H9 (cell line): ENCODE results near the gene SLC17A2. TPM values are rescaled to one million over a fixed set of nuclear protein-coding genes. Genes with fewer than 3 reads are reported as not detected.

ENCODE experiments used
- DNase-seq: peaks from one replicate; pipeline ENCODE4 v3.0.0-alpha.2; 2017
- H2AFZ ChIP-seq: one replicate; pipeline ENCODE4 v1.6.1; 2013; ENCODE audit warnings: mild to moderate bottlenecking, low read length, control low read depth, moderate library complexity
- H2AK5ac ChIP-seq: 2 replicates; pipeline ENCODE4 v1.6.1; 2013; ENCODE audit warnings: low read length, control low read depth, mixed read lengths; ENCODE audit not compliant: insufficient read length
- H2BK120ac ChIP-seq: one replicate; pipeline ENCODE4 v1.6.1; 2013; ENCODE audit warnings: low read depth, mild to moderate bottlenecking, low read length, control low read depth, inconsistent platforms; ENCODE audit not compliant: poor library complexity, severe bottlenecking
- H2BK12ac ChIP-seq: 2 replicates; pipeline ENCODE4 v1.6.1; 2013; ENCODE audit warnings: low read length, control low read depth, mixed read lengths, low read depth; ENCODE audit not compliant: insufficient read length
- H2BK15ac ChIP-seq: 2 replicates; pipeline ENCODE4 v1.6.1; 2013; ENCODE audit warnings: low read depth, low read length, control low read depth
- H2BK20ac ChIP-seq: one replicate; pipeline ENCODE4 v1.6.1; 2013; ENCODE audit warnings: low read depth, mild to moderate bottlenecking, low read length, control low read depth, inconsistent platforms; ENCODE audit not compliant: poor library complexity, severe bottlenecking
- H2BK5ac ChIP-seq: 2 replicates; pipeline ENCODE4 v1.6.1; 2013; ENCODE audit warnings: low read length, control low read depth, mixed read lengths; ENCODE audit not compliant: insufficient read length
- H3K14ac ChIP-seq: 2 replicates; pipeline ENCODE4 v1.6.1; 2013; ENCODE audit warnings: low read length, control low read depth; ENCODE audit not compliant: insufficient read depth
- H3K18ac ChIP-seq: 2 replicates; pipeline ENCODE4 v1.6.1; 2013; ENCODE audit warnings: low read depth, mild to moderate bottlenecking, mixed read lengths, low read length, control low read depth; ENCODE audit not compliant: insufficient read length
- H3K23ac ChIP-seq: 2 replicates; pipeline ENCODE4 v1.6.1; 2013; ENCODE audit warnings: low read length, control low read depth, mixed read lengths, low read depth; ENCODE audit not compliant: insufficient read length
- H3K23me2 ChIP-seq: 2 replicates; pipeline ENCODE4 v1.6.1; 2013; ENCODE audit warnings: low read depth, mild to moderate bottlenecking, mixed read lengths, low read length, control low read depth; ENCODE audit not compliant: insufficient read length, poor library complexity, severe bottlenecking
- H3K27ac ChIP-seq: 2 replicates; pipeline ENCODE4 v1.5.1; 2013; ENCODE audit warnings: low read length, control low read depth, mixed read lengths, low read depth; ENCODE audit not compliant: insufficient read length
- H3K27me3 ChIP-seq: 2 replicates; pipeline ENCODE4 v1.6.1; 2013; ENCODE audit warnings: low read length, control low read depth, inconsistent platforms; ENCODE audit not compliant: insufficient read depth
- H3K4ac ChIP-seq: 2 replicates; pipeline ENCODE4 v1.6.1; 2013; ENCODE audit warnings: low read depth, mild to moderate bottlenecking, control low read depth, inconsistent platforms, low read length, moderate library complexity
- H3K4me1 ChIP-seq: 2 replicates; pipeline ENCODE4 v1.6.1; 2013; ENCODE audit warnings: low read length, control low read depth, inconsistent platforms; ENCODE audit not compliant: insufficient read depth
- H3K4me2 ChIP-seq: 2 replicates; pipeline ENCODE4 v1.6.1; 2013; ENCODE audit warnings: low read length, control low read depth, mixed read lengths; ENCODE audit not compliant: insufficient read length, insufficient read depth
- H3K56ac ChIP-seq: 2 replicates; pipeline ENCODE4 v1.6.1; 2013; ENCODE audit warnings: low read depth, mild to moderate bottlenecking, mixed read lengths, low read length, control low read depth; ENCODE audit not compliant: insufficient read length
- H3K79me1 ChIP-seq: 2 replicates; pipeline ENCODE4 v1.6.1; 2013; ENCODE audit warnings: low read depth, mild to moderate bottlenecking, moderate library complexity, low read length, control low read depth, inconsistent platforms; ENCODE audit not compliant: insufficient read depth, poor library complexity, severe bottlenecking
- H3K79me2 ChIP-seq: 2 replicates; pipeline ENCODE4 v1.6.1; 2013; ENCODE audit warnings: low read length, control low read depth, inconsistent platforms; ENCODE audit not compliant: insufficient read depth
- H3K9ac ChIP-seq: 2 replicates; pipeline ENCODE4 v1.6.1; 2013; ENCODE audit warnings: low read length, control low read depth, mixed read lengths; ENCODE audit not compliant: insufficient read length; ENCODE audit errors: extremely low read depth
- H3K9me3 ChIP-seq: one replicate; pipeline ENCODE4 v1.6.1; 2013; ENCODE audit warnings: low read depth, low read length, inconsistent platforms; ENCODE audit not compliant: control insufficient read depth
- H3T11ph ChIP-seq: one replicate; pipeline ENCODE4 v1.6.1; 2013; ENCODE audit warnings: mild to moderate bottlenecking, low read length, control low read depth, inconsistent platforms
- H4K20me1 ChIP-seq: one replicate; pipeline ENCODE4 v1.6.1; 2013; ENCODE audit not compliant: control insufficient read depth, insufficient read length, insufficient read depth
- H4K5ac ChIP-seq: 2 replicates; pipeline ENCODE4 v1.6.1; 2013; ENCODE audit warnings: low read depth, mild to moderate bottlenecking, mixed read lengths, low read length, control low read depth; ENCODE audit not compliant: insufficient read length
- H4K8ac ChIP-seq: replicated peaks from 2 replicates; pipeline ENCODE4 v1.6.1; 2013; ENCODE audit warnings: low read length, control low read depth, mixed read lengths, low read depth; ENCODE audit not compliant: insufficient read length
- H4K91ac ChIP-seq: 2 replicates; pipeline ENCODE4 v1.6.1; 2013; ENCODE audit warnings: low read depth, mild to moderate bottlenecking, moderate library complexity, mixed read lengths, low read length, control low read depth; ENCODE audit not compliant: insufficient read length
- H3K27ac Mint-ChIP-seq, 3 experiments: 2 replicates in 2 of 3; 3 replicates in 1 of 3; pipeline ENCODE4 v1.8.0; 2020 to 2021; ENCODE audit warnings: mixed read lengths in 3 of 3, mild to moderate bottlenecking in 1 of 3, moderate library complexity in 1 of 3
- H3K27me3 Mint-ChIP-seq: 2 replicates; pipeline ENCODE4 v1.8.0; 2021; ENCODE audit warnings: low read depth, mild to moderate bottlenecking, moderate library complexity, mixed read lengths
- H3K36me3 Mint-ChIP-seq, 3 experiments: 2 replicates in 2 of 3; 3 replicates in 1 of 3; pipeline ENCODE4 v1.8.0; 2020 to 2021; ENCODE audit warnings: low read depth in 3 of 3, mixed read lengths in 3 of 3; ENCODE audit not compliant: insufficient read depth in 1 of 3
- H3K4me1 Mint-ChIP-seq, 2 experiments: 2 replicates each; pipeline ENCODE4 v1.8.0; 2020; ENCODE audit warnings: mixed read lengths in 2 of 2
- H3K4me3 Mint-ChIP-seq, 2 experiments: 2 replicates in 1 of 2; 3 replicates in 1 of 2; pipeline ENCODE4 v1.8.0; 2020 to 2021; ENCODE audit warnings: mild to moderate bottlenecking in 2 of 2, mixed read lengths in 2 of 2, moderate library complexity in 1 of 2
- H3K9me3 Mint-ChIP-seq, 2 experiments: 2 replicates in 1 of 2; 3 replicates in 1 of 2; pipeline ENCODE4 v1.8.0; 2020; ENCODE audit warnings: mild to moderate bottlenecking in 2 of 2, mixed read lengths in 2 of 2, moderate library complexity in 1 of 2
- WGBS: extraction: QIAGEN DNeasy Blood & Tissue Kit; methylation state at CpG from one replicate; pipeline ENCODE4 v1.1.7; 2013; ENCODE audit warnings: missing lambda C conversion rate, low lambda C conversion rate, mixed read lengths; ENCODE audit not compliant: insufficient read length; ENCODE audit errors: extremely low coverage; 5-methylcytosine and 5-hydroxymethylcytosine counted together
- total RNA-seq: library from RNA; stranded (reverse); gene quantifications from 2 replicates; pipeline ENCODE4 v1.2.1, GENCODE V29; 2021
- TF ChIP-seq, protein P1 (sequence below): fragments of 200-600 bp; sonication (generic); conservative IDR thresholded peaks from 3 replicates; pipeline ENCODE4 v1.8.0; 2021; ENCODE audit warnings: antibody characterized with exemption, mild to moderate bottlenecking

Gene SLC17A2
- total RNA-seq, 1 experiment from 2014 or later = not detected

GRCh38 chr6:25874822-25875562 lies 55.5 kb downstream of the SLC17A2 start:
- Histone ChIP-seq H3K79me2 (no peaks in the 10 kb centered on the region), H3K14ac (no peak overlapping the region), H4K8ac (no peak overlapping the region), H3T11ph (no peak overlapping the region), H4K20me1 (no peaks in the 10 kb centered on the region), H3K27me3 (no peaks in the 10 kb centered on the region), H3K4ac (no peak overlapping the region), H3K18ac (no peak overlapping the region), H2BK15ac (no peak overlapping the region), H3K27ac (no peak overlapping the region), H3K4me1 (no peaks in the 10 kb centered on the region), H3K23ac (no peak overlapping the region), H2BK20ac (no peak overlapping the region), H2BK120ac (no peak overlapping the region), H3K79me1 (no peaks in the 10 kb centered on the region), H3K9me3 (no peaks in the 10 kb centered on the region), H2AK5ac (no peak overlapping the region), H3K56ac (no peak overlapping the region), H4K91ac (no peak overlapping the region), H3K9ac (no peak overlapping the region), H4K5ac (no peak overlapping the region), H3K4me2 (no peak overlapping the region), H2BK5ac (no peak overlapping the region), H2AFZ (no peak overlapping the region), H3K23me2 (no peaks in the 10 kb centered on the region), H2BK12ac (no peak overlapping the region)
- no peak for DNase-seq
- no CpG with 5 or more reads among the region's 3 CpGs for WGBS
- Mint-ChIP-seq H3K9me3 (no peaks in the 10 kb centered on the region), H3K4me3 (no peak overlapping the region), H3K27ac (no peak overlapping the region), H3K36me3 (no peaks in the 10 kb centered on the region), H3K4me1 (no peaks in the 10 kb centered on the region), H3K27me3 (peaks cover 5% of the 10 kb centered on the region; the same call in 1 of the 2 replicates)
- TF ChIP-seq, protein P1, sequence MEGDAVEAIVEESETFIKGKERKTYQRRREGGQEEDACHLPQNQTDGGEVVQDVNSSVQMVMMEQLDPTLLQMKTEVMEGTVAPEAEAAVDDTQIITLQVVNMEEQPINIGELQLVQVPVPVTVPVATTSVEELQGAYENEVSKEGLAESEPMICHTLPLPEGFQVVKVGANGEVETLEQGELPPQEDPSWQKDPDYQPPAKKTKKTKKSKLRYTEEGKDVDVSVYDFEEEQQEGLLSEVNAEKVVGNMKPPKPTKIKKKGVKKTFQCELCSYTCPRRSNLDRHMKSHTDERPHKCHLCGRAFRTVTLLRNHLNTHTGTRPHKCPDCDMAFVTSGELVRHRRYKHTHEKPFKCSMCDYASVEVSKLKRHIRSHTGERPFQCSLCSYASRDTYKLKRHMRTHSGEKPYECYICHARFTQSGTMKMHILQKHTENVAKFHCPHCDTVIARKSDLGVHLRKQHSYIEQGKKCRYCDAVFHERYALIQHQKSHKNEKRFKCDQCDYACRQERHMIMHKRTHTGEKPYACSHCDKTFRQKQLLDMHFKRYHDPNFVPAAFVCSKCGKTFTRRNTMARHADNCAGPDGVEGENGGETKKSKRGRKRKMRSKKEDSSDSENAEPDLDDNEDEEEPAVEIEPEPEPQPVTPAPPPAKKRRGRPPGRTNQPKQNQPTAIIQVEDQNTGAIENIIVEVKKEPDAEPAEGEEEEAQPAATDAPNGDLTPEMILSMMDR = no peak
